ENCODE data around the gene AFAP1. TPM values are rescaled to one million over a fixed set of nuclear protein-coding genes. Genes with fewer than 3 reads are reported as not detected.
A peak's percentile ranks its signal among the peaks of the same experiment; 100 is the strongest.

Gene AFAP1
- total and polyA plus RNA-seq, 2 donors from 2014 or later = 2.6 to 26.3 TPM

DNA sequence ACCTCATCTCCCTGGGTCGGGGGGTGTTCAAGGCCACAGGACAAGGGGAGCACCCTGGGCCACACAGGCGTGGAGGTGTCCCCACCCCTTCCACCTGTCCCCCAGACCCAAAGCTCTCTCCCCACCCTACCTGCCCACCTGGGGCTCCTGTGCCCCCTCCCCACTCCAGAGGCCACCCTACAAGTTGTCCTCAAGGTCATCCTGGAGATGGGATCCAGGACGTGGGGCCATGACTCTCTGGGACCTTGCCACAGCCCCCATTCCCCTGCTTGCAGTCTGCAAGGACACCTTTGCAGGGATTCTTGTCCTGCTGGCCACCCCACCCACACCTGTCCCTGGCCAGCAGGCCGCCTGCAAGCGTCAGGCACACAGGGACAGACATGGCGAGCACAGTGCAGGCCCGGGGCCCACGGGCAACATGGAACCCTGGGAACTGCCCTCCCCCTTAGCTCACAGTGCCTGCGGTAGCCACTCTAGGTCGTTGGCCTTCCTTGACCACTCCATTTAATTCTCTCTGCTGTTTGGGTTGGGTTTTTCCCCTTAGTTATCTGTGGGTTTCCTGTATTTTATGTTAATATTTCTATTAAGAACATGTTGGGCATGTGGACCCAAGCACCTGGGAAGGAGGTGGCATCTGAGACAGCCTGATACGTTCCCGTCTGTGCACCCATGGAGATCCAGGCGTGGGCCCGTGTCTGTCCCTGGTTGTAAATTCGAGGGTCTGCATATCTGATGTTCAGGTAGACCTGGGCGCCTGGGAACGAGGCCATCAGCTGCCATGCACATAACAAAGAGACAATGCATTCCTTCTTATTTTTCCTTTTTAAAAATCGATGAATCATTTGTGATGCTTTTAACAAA lies 197.5 kb downstream of the AFAP1 start:
- TF ChIP-seq CTCF (IDR thresholded peaks at IDR 0.05; ENCODE audit: borderline replicate concordance, extremely low read depth, insufficient read depth) = no peak
- no peak for FAIRE-seq

GRCh38 chr4:7740866-7741525 lies 198.7 kb downstream of the AFAP1 start:
- no peak for TF ChIP-seq CTCF (IDR thresholded peaks at IDR 0.05; ENCODE audit: borderline replicate concordance, extremely low read depth, insufficient read depth)
- no peaks in the 10 kb centered on the region for H3K4me1 ChIP-seq (ENCODE audit: control insufficient read depth in 2 of 3, insufficient read depth in 2 of 3, low read depth in 1 of 3, low read length in 3 of 3)
- no peak overlapping the region for H3K9ac ChIP-seq (ENCODE audit: low read length in 3 of 3)
- DNase-seq (peak in 1 of 5 donors; percentile 62), FAIRE-seq (no peak)
- intact Hi-C loops (cut with DNase I) = no loop called here
- H3K27ac ChIP-seq (ENCODE audit: low read depth in 2 of 2, low read length in 2 of 2) = no peak overlapping the region
- no peaks in the 10 kb centered on the region for H3K27me3 ChIP-seq (ENCODE audit: control insufficient read depth, insufficient read depth, low read length)
- H3K36me3 ChIP-seq (ENCODE audit: control insufficient read depth in 2 of 3, insufficient read depth in 3 of 3, low read length in 3 of 3) = no peaks in the 10 kb centered on the region
- no peak overlapping the region for H3K4me3 ChIP-seq (ENCODE audit: low read length in 3 of 3)
- H3K9me3 ChIP-seq (ENCODE audit: control insufficient read depth in 2 of 3, insufficient read depth in 1 of 3, low read length in 3 of 3) = no peaks in the 10 kb centered on the region

More for the DNA sequence above, 197.5 kb downstream of the AFAP1 start:
- Histone ChIP-seq H3K27me3 (ENCODE audit: control insufficient read depth, insufficient read depth, low read length) (no peaks in the 10 kb centered on the region), H3K9ac (ENCODE audit: low read length in 3 of 3) (no peak overlapping the region), H3K4me3 (ENCODE audit: low read length in 3 of 3) (no peak overlapping the region), H3K36me3 (ENCODE audit: control insufficient read depth in 2 of 3, insufficient read depth in 3 of 3, low read length in 3 of 3) (no peaks in the 10 kb centered on the region), H3K9me3 (ENCODE audit: control insufficient read depth in 2 of 3, insufficient read depth in 1 of 3, low read length in 3 of 3) (no peaks in the 10 kb centered on the region), H3K27ac (ENCODE audit: low read depth in 2 of 2, low read length in 2 of 2) (no peak overlapping the region), H3K4me1 (ENCODE audit: control insufficient read depth in 2 of 3, insufficient read depth in 2 of 3, low read depth in 1 of 3, low read length in 3 of 3) (no peaks in the 10 kb centered on the region)
- intact Hi-C loops (cut with DNase I) = no loop called here
- peak in 1 of 5 donors; percentile 60 for DNase-seq

DNA sequence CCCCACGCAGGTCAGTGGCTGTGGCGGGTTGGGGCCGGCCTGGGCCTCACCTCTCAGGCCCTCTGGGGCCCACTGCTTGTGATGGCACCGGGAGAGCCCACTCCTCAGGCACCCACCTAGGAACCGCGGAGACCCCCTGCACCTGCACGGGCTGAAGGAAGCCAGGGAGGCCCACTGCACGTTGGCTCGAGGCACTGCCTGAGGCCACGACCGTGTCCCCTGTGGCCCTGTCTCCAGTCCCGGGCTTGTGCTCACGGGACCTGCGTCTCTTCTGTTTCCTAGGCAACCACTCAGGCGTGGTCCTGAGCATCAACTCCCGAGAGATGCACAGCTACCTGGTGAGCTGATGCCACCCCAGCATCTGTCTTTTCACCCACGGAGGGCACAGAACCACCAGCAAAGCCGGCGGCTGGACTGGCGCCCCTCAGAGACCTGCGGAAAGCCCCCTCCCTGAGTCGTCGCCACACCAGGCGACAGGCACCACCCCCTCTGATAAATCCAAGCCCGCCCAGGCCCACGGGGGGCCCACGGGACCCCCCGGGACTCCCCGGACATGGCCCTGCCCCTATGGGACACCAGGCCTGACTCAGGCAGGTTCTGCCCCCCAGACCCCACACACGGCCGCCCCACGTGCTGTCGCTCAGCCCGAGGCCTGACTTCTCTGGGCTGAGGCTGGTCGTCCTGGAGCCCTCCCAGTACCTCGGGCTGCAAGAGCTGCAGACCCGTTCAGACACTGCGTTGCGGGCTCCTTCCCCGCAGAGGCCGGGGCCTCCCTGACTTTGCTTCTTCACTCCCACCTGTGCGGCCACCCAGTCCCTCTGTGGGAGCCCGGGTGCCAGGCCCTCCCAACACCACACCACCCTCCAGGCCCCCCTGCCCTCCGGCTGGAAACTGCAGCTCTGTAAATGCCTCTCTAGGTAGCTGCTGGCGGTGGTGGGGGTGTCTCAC lies 199.5 kb downstream of the AFAP1 start:
- FAIRE-seq (no peak), DNase-seq (peak in 1 of 5 donors; percentile 43)
- Histone ChIP-seq H3K4me1 (ENCODE audit: control insufficient read depth in 2 of 3, insufficient read depth in 2 of 3, low read depth in 1 of 3, low read length in 3 of 3) (no peaks in the 10 kb centered on the region), H3K4me3 (ENCODE audit: low read length in 3 of 3) (no peak overlapping the region), H3K9ac (ENCODE audit: low read length in 3 of 3) (no peak overlapping the region), H3K36me3 (ENCODE audit: control insufficient read depth in 2 of 3, insufficient read depth in 3 of 3, low read length in 3 of 3) (no peaks in the 10 kb centered on the region), H3K9me3 (ENCODE audit: control insufficient read depth in 2 of 3, insufficient read depth in 1 of 3, low read length in 3 of 3) (no peaks in the 10 kb centered on the region), H3K27me3 (ENCODE audit: control insufficient read depth, insufficient read depth, low read length) (no peaks in the 10 kb centered on the region), H3K27ac (ENCODE audit: low read depth in 2 of 2, low read length in 2 of 2) (no peak overlapping the region)
- TF ChIP-seq CTCF (IDR thresholded peaks at IDR 0.05; ENCODE audit: borderline replicate concordance, extremely low read depth, insufficient read depth) = no peak
- intact Hi-C loops (cut with DNase I) = no loop called here

Data from kidney (tissue), 14 donors.